Colonic mucosa (tissue), 4 donors: ENCODE results near the gene TMEM98. TPM values are rescaled to one million over a fixed set of nuclear protein-coding genes. Genes with fewer than 3 reads are reported as not detected.
"Not testable (repeated sequence)": the region's sequence is repeated elsewhere in the genome, so short reads cannot be mapped to it uniquely, and the experiment has no call there.

Experiments
- DNase-seq: peaks from one replicate; pipeline ENCODE4 v3.0.0-alpha.2; 2020
- H3K27ac ChIP-seq: fragments of 200-600 bp; one replicate; pipeline ENCODE4 v1.8.0; 2021
- H3K27me3 ChIP-seq: fragments of 200-600 bp; one replicate; pipeline ENCODE4 v1.8.0; 2021
- H3K36me3 ChIP-seq: fragments of 200-600 bp; one replicate; pipeline ENCODE4 v1.8.0; 2021
- H3K4me1 ChIP-seq: fragments of 200-600 bp; one replicate; pipeline ENCODE4 v1.8.0; 2021; ENCODE audit warnings: mild to moderate bottlenecking
- H3K4me3 ChIP-seq: fragments of 200-600 bp; one replicate; pipeline ENCODE4 v1.8.0; 2021
- H3K9ac ChIP-seq, 2 donors: one replicate each; pipeline ENCODE4 v1.7.0; 2013; ENCODE audit warnings: control low read depth in 2 of 2, low read depth in 2 of 2, low read length in 2 of 2
- H3K9me3 ChIP-seq: fragments of 200-600 bp; one replicate; pipeline ENCODE4 v1.8.0; 2021
- intact Hi-C: fragments of 100-400 bp; cut with DNase I; formaldehyde crosslinking; loops from one replicate; pipeline ENCODE4 v1.14.1; 2022
- total RNA-seq, 2 donors: library from RNA; stranded (reverse); fragmentation: NEBNext Ultra II Directional in 1 of 2; extraction: Animal tissue kit (Norgen Biotek cat#: 25700) in 1 of 2; gene quantifications; one replicate each; pipeline ENCODE4 v1.2.1, GENCODE V29; 2021
- TF ChIP-seq, protein P1 (sequence below): fragments of 200-600 bp; IDR thresholded peaks from one replicate; pipeline ENCODE4 v1.8.0; 2022; ENCODE audit warnings: antibody characterized with exemption, mild to moderate bottlenecking
- donor health status: healthy.
- donor health status: DM: no; HTN: no; CAD: no.
- donor health status: DM: no; HTN: no; CAD: no.

The TMEM98 gene
- total RNA-seq, 2 donors from 2014 or later: 110 to 138 TPM

- Histone ChIP-seq H3K36me3 (no peaks in the 10 kb centered on the region), H3K27ac (no peak overlapping the region), H3K9ac (no peak overlapping the region), H3K9me3 (no peaks in the 10 kb centered on the region), H3K27me3 (no peaks in the 10 kb centered on the region), H3K4me3 (no peak overlapping the region), H3K4me1 (no peaks in the 10 kb centered on the region)
- no peak for DNase-seq
- intact Hi-C loops: no loop called here
- TF ChIP-seq, protein P1, sequence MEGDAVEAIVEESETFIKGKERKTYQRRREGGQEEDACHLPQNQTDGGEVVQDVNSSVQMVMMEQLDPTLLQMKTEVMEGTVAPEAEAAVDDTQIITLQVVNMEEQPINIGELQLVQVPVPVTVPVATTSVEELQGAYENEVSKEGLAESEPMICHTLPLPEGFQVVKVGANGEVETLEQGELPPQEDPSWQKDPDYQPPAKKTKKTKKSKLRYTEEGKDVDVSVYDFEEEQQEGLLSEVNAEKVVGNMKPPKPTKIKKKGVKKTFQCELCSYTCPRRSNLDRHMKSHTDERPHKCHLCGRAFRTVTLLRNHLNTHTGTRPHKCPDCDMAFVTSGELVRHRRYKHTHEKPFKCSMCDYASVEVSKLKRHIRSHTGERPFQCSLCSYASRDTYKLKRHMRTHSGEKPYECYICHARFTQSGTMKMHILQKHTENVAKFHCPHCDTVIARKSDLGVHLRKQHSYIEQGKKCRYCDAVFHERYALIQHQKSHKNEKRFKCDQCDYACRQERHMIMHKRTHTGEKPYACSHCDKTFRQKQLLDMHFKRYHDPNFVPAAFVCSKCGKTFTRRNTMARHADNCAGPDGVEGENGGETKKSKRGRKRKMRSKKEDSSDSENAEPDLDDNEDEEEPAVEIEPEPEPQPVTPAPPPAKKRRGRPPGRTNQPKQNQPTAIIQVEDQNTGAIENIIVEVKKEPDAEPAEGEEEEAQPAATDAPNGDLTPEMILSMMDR: no peak
Observed at GRCh38 chr17:32882734-32883133, 45.2 kb upstream of the TMEM98 start.

DNA sequence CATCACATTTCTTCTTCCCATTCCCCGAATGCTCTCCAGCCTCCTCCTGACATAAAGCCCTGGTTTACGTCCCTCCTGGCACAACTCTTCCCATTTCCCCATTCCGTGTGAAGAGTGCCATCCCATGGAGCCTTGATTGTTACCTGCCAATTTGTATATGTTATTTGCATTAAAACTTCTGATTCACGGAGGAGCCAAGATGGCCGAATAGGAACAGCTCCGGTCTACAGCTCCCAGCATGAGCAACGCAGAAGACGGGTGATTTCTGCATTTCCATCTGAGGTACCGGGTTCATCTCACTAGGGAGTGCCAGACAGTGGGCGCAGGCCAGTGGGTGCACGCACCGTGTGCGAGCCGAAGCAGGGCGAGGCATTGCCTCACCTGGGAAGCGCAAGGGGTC is 41.0 kb upstream of the TMEM98 start:
- H3K9me3 ChIP-seq, intact Hi-C loops, H3K9ac ChIP-seq: not testable (repeated sequence)

GRCh38 chr17:32887410-32887809 is 40.5 kb upstream of the TMEM98 start:
- H3K4me1 ChIP-seq, intact Hi-C loops, H3K27ac ChIP-seq: not testable (repeated sequence)

More for the DNA sequence above, 41.0 kb upstream of the TMEM98 start:
- not testable (repeated sequence) for H3K27ac ChIP-seq, H3K4me1 ChIP-seq, H3K36me3 ChIP-seq, H3K27me3 ChIP-seq, H3K4me3 ChIP-seq, DNase-seq

GRCh38 chr17:32894245-32894644 is 33.7 kb upstream of the TMEM98 start:
- H3K4me3 ChIP-seq: no peak overlapping the region
- no peaks in the 10 kb centered on the region for H3K27me3 ChIP-seq
- TF ChIP-seq, protein P1: no peak
- no peak overlapping the region for H3K27ac ChIP-seq
- no peaks in the 10 kb centered on the region for H3K4me1 ChIP-seq
- H3K9ac ChIP-seq: no peak overlapping the region
- H3K36me3 ChIP-seq: no peaks in the 10 kb centered on the region
- intact Hi-C loops: no loop called here
- DNase-seq: peak; percentile 11
- H3K9me3 ChIP-seq: no peaks in the 10 kb centered on the region

More at GRCh38 chr17:32887410-32887809, 40.5 kb upstream of the TMEM98 start:
- DNase-seq, H3K27me3 ChIP-seq, H3K9me3 ChIP-seq, H3K36me3 ChIP-seq, H3K4me3 ChIP-seq, H3K9ac ChIP-seq: not testable (repeated sequence)

DNA sequence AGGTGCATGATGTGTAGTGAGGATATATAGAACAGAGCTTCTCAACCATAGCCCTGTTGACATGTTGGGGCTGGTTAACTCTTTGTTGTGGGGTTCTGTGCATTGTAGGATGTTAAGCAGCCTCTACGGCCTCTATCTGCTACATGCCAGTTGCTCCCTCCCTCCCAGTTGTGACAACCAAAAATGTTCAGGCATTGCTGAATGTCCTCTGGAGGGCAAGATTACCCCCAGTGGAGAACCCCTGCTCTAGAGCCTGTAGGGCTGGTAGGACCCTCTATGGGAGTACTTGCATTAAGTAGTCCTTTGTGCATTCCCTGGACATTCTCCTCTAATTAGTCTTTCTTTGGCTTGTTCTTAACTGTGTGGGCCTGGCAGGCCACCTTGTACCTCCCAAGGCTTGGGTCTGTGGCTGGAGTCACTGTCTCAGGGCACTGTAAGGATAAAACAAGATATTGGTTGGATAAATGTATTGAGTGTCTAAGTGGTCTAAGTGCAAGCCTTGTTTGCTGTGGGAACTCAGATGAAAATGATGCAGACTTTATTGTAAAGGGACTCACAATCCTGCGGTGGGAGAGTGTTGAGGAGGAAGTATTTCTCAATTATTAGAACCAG is 31.2 kb upstream of the TMEM98 start:
- H3K9ac ChIP-seq: no peak overlapping the region
- H3K4me3 ChIP-seq: no peak overlapping the region
- no peak overlapping the region for H3K27ac ChIP-seq
- TF ChIP-seq, protein P1: no peak
- DNase-seq: no peak
- H3K36me3 ChIP-seq: no peaks in the 10 kb centered on the region
- intact Hi-C loops: no loop called here
- no peaks in the 10 kb centered on the region for H3K27me3 ChIP-seq
- no peaks in the 10 kb centered on the region for H3K4me1 ChIP-seq
- no peaks in the 10 kb centered on the region for H3K9me3 ChIP-seq

DNA sequence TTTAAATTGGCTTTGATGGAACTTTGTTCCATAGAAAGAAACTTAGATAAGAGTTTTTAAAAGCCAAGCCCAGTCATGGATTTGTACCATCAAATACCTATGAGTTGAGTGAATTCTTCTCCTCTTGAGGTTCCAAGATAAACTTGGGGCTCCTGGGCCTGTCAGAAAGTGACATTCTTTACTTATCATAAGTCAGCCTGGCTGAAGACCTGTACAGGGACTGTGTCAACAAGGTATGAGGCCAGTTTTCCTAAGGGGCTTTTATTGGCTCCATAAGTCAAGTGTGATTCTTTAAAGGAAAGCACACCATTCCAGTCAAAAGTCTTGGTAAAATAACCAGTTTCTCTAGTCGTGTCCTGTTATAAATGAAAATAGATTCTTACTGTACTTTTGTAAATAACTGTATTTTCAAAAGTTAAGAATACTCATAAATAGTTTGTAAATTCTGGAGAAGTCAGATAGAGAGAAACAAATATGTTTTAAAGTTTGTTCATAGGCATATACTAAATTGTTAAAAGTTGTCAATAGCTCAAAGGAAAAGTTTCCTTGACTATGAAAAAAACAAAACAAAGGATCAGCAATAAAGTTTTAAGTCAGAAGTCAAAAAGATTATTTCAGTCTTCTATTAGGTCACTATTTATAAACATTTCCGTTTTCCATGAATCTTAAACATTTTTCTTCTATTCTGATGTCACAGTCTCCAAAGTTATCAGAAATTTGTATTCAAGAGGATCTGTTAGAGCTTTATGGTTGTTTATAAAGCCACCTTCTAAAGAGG is 28.5 kb upstream of the TMEM98 start:
- H3K36me3 ChIP-seq: no peaks in the 10 kb centered on the region
- no peak for DNase-seq

More for the DNA sequence above, 28.5 kb upstream of the TMEM98 start:
- intact Hi-C loops: no loop called here
- no peaks in the 10 kb centered on the region for H3K4me1 ChIP-seq
- no peaks in the 10 kb centered on the region for H3K27me3 ChIP-seq
- H3K4me3 ChIP-seq: no peak overlapping the region
- H3K27ac ChIP-seq: no peak overlapping the region
- TF ChIP-seq, protein P1: no peak
- H3K9me3 ChIP-seq: no peaks in the 10 kb centered on the region
- H3K9ac ChIP-seq: no peak overlapping the region
